HG03521 (cell line): ENCODE measurements around the gene HDGF.

Source experiments
- ATAC-seq: cut with Tn5 transposase; IDR thresholded peaks from one replicate; pipeline ENCODE4 v1.9.1; 2021; ENCODE audit warnings: mild to moderate bottlenecking, moderate library complexity; ENCODE audit not compliant: unreplicated experiment

HDGF gene

GRCh38 chr1:156703336-156703735, 48.1 kb downstream of the HDGF start:
- ATAC-seq, result no peak

GRCh38 chr1:156700736-156701531, 50.5 kb downstream of the HDGF start:
- no peak for ATAC-seq

GRCh38 chr1:156698995-156699394, 52.5 kb downstream of the HDGF start:
- no peak for ATAC-seq

GRCh38 chr1:156697481-156697880, 54.0 kb downstream of the HDGF start:
- ATAC-seq, result no peak

GRCh38 chr1:156696755-156697154, 54.7 kb downstream of the HDGF start:
- no peak for ATAC-seq

- no peak for ATAC-seq
Observed at GRCh38 chr1:156694690-156694962, 56.8 kb downstream of the HDGF start.

- ATAC-seq, result no peak
Observed at GRCh38 chr1:156693848-156694689, 57.4 kb downstream of the HDGF start.

GRCh38 chr1:156692925-156693847, 58.3 kb downstream of the HDGF start:
- no peak for ATAC-seq

- no peak for ATAC-seq
Observed at GRCh38 chr1:156692441-156692924, 59.0 kb downstream of the HDGF start.
